GM21423 (cell line): ENCODE data around the gene GIN1.

Source experiments
- ATAC-seq: cut with Tn5 transposase; IDR thresholded peaks from one replicate; pipeline ENCODE4 v1.9.1; 2021; ENCODE audit warnings: mild to moderate bottlenecking, moderate library complexity; ENCODE audit not compliant: unreplicated experiment

GIN1 gene

GRCh38 chr5:103037673-103038455 is 82.1 kb downstream of the GIN1 start:
- ATAC-seq, result no peak

DNA sequence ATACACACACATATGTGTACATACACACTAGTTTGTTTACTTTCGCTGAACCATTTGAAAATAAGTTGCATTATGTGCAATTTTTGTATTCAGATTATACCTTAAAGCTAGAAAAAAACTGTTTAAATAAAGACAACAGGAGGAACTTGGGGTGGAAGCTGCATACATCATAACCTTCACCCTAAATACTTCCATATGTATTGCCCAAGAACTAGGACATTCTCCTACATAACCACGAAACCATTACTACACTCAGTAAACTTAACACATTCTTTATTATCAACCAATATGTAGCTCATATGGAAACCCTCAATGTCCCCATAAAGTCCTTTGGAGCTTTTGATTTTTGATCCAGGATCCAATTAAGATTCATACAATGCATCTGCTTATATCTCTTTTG is 83.3 kb downstream of the GIN1 start:
- ATAC-seq, result no peak
